SHP77 treated with DMSO at 0.1 percent for 48 hours (cell line): ENCODE measurements around the gene SUPT6H.

Experiments used
- DNase-seq: peaks from one replicate; lab custom pipeline; 2025; lab: John Stamatoyannopoulos, UW

SUPT6H gene

GRCh38 chr17:28661635-28662526, at the start of gene SUPT6H, which contains the start of gene SDF2:
SUPT6H (plus strand) TSS chr17:28662205; CDS start chr17:28673402, 11,197 bp downstream.
SDF2 (minus strand) TSS chr17:28661906; CDS start chr17:28661876, 30 bp downstream.
- DNase-seq: peak; percentile 91

- DNase-seq: no peak
These were observed 49.5 kb upstream of the SUPT6H start for GRCh38 chr17:28612531-28612930.

GRCh38 chr17:28612936-28613872, 48.8 kb upstream of the SUPT6H start:
- DNase-seq: no peak

DNA sequence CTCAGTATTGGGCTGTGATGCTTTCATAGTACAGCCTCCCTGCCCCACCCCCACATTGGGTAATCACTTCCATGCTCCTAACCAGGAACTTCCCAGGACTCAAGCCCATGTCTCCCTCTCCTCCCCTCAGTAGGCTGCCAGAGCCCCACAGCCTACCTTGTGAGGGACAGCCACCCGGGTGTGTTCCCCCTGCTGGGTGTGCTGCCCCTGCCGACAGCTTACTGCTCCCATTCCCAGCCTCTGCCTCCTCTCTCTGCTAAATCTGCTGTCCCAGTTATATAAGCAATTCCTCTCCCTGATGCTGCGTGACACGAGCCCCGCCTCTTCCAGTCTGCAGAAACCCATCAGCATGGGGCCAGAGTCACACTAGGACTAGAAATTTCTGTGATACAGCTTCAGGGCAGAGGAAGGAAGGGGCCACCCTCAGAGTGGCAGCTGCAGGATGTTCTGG, 48.0 kb upstream of the SUPT6H start, which contains the start of gene RSKR:
RSKR (minus strand) TSS at position 255 of the 451 bp plus-strand sequence; CDS start at position 231, 24 bp downstream.
- DNase-seq: no peak

GRCh38 chr17:28615260-28615940, 46.6 kb upstream of the SUPT6H start:
- DNase-seq: no peak

DNA sequence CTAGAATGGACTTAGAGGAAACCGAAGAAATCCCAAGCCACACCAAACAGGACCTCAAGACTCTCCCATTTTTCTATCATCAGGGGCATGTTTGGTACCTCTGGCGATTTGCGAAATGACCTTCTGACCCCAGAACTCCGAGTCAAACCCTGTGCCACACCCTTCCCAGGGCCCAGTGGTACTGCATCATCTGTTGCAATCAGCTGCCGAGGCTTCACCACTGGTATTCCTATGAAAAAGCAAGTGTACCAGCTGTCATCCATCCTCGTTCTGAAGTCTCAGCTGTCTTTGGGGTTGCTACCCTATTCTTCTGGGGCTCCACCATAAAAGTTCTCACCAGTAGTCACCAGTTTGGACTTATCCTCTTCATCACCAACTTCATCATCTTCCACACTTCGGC, 45.7 kb upstream of the SUPT6H start:
- no peak for DNase-seq

- DNase-seq: no peak
These were observed 43.5 kb upstream of the SUPT6H start for GRCh38 chr17:28618464-28618863.

- DNase-seq: no peak
These were observed 42.0 kb upstream of the SUPT6H start for GRCh38 chr17:28620010-28620409.

- DNase-seq: no peak
These were observed 39.8 kb upstream of the SUPT6H start for GRCh38 chr17:28622186-28622585.

DNA sequence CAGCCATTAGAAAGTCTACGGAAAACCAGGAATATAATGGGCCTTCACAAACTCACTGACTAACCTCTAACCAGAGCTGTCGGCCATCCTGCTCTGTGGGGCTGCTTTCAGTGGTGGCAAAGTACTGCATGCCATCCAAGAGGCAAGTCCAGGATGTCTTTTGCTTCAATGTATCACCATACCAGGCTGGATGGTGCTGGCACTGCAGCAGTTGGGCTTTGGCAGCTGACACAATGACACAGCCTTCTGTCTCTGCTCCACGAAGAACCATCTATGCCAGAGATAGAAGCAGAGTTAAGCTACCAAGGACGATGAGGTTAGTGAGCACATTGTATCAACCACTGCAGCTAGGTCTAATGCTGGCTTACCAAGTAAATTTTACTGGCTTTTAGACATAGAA, 38.3 kb upstream of the SUPT6H start:
- DNase-seq: no peak

GRCh38 chr17:28624148-28624547, 37.9 kb upstream of the SUPT6H start:
- no peak for DNase-seq

GRCh38 chr17:28626818-28627217, 35.2 kb upstream of the SUPT6H start:
- no peak for DNase-seq

DNA sequence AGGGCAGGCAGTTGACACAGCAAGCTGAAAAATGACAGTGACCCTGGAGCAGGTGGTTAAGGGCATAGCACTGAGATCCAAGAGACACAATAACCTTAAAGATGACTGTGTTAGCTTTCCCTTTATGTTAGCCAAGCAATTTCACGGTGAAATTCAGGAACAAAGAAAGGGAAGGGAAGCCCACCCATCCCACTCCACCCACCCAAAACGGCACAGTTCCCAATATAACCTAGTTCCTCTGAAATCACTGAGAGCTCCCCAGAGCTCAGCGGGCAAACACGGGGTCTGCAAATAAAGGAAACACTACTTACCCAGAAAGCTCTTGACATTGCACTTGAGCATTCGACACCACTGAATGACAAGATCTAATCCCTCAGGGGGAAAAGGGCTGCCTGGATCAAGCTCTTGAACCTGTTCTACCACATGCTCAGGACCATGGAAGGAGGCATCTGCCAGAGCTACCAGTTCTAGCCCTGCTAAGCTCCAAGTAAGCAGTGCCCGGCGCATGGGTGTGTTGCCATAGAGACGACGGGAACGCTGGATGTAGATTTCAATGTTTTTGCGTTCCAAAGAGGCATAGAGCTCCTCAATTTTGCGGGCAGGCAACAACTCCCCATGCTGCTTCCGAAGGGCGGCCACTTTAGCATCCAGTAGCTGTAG, 27.7 kb upstream of the SUPT6H start:
- no peak for DNase-seq

DNA sequence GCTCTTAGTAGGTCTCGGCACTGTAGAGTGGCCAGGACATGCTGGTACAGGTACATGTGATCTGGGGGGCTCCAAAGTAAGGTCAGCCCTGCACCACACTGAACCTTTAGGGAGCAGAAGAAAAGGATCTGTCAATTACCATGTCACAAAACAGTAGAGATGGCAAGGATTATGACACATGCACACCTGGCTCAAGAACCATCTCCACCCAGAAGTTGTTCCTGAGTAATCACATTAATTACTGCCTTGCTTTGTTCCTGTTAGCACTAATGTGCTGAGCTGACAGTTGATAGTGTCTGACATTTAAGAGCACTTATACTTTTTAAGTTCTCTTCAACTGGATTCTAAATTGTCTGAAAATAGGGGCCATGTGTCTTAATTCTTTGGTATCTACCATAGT, 26.5 kb upstream of the SUPT6H start:
- DNase-seq: no peak

GRCh38 chr17:28641579-28641978, 20.4 kb upstream of the SUPT6H start:
- no peak for DNase-seq

GRCh38 chr17:28643983-28644786, 17.8 kb upstream of the SUPT6H start:
- no peak for DNase-seq

DNA sequence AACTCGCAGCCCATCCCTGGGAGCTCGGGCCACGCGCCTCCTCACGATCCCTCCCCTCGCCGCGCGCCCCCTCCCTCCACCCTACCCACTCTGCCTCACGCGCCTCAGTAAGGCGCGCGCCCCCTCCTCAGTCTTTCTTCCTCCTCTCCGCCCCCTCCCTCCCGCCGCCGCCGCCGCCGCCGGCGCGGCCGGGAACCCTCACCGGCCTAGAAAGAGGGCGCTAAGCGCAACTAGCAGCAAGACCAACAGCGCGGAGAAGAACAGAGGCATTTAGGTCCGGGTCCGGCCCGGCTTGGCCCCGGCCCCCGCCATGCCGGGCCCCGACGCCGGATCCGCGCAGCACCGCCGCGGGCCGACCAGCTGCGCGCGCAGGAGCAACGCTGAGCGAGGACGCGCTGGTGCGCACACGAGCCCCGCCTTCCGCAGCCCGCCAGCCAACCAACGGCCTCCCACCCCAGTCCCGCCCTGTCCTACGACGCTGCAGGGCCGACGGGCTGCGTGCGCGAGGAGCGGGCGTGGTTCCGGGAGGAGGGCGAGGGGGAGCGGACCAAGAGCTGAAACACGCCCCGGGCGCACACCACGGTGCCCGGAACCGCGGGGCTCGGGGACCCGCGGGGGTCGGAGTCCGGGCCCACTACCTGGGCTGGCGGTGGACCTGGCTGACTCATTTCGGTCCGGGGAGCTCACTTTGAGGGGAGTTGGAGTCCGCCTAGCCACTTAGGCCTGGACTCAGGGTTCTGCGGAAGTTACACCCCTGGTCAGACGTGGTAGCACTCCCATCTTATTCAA, 17.0 kb upstream of the SUPT6H start, which contains the start of gene BLTP2:
BLTP2 (minus strand) TSS at position 372 of the 789 bp plus-strand sequence; CDS start at position 270, 102 bp downstream.
- DNase-seq: peak; percentile 86

DNA sequence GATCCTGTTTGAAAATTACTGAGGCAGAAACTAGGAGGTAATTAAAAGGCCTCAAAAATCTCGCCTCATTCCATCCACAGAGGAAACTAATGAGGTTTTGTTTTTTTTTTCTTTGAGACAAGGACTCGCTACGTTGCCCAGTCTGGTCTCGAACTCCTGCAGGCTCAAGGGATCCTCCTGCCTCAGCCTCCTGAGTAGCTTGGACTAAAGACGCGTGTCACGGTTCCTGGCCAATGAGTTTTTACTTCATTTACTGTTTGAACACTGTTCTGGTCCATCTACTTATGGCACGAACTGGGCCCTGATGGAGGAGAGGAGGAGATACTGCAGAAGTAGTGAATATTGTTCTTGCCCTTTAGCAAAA, 16.4 kb upstream of the SUPT6H start:
- DNase-seq: no peak

- peak; percentile 22 for DNase-seq
These were observed 15.8 kb upstream of the SUPT6H start for GRCh38 chr17:28646039-28646754.
